Esophagus squamous epithelium (tissue), 4 donors: ENCODE measurements around the gene COQ9.

Source experiments
- CTCF ChIP-seq, 6 experiments: fragments of 450-650 bp in 4 of 6; fragments of 200-600 bp in 2 of 6; sonication (generic) in 2 of 6; IDR thresholded peaks; one replicate each; pipeline ENCODE4 v1.5.1; 2016 to 2019; ENCODE audit warnings: antibody characterized with exemption in 6 of 6, mild to moderate bottlenecking in 4 of 6, moderate library complexity in 4 of 6
- POLR2A ChIP-seq, 4 donors: fragments of 450-650 bp; IDR thresholded peaks; one replicate each; pipeline ENCODE4 v1.6.1; 2017; ENCODE audit warnings: antibody characterized with exemption in 4 of 4, mild to moderate bottlenecking in 4 of 4, moderate library complexity in 3 of 4

- TF ChIP-seq CTCF (IDR thresholded peaks at IDR 0.05), result no peak
- TF ChIP-seq POLR2A (IDR thresholded peaks at IDR 0.05), result no peak
Measured at GRCh38 chr16:57507136-57508034, 60.1 kb downstream of the COQ9 start.
